GM10248 (cell line): Measurements from ENCODE around the gene PANK2.

Source experiments
- CTCF ChIA-PET: fragments of 300-600 bp; sonication (Branson Sonifier 250); formaldehyde crosslinking; extraction: SDS; loops from one replicate; lab custom pipeline; 2021; ENCODE audit warnings: antibody characterized with exemption; lab: Yijun Ruan, JAX
- POLR2A ChIA-PET: fragments of 350-650 bp; sonication (Branson Sonifier 250); formaldehyde crosslinking; extraction: SDS; loops from one replicate; lab custom pipeline; 2020; ENCODE audit warnings: antibody characterized with exemption; lab: Yijun Ruan, JAX
- DNase-seq: peaks from one replicate; pipeline ENCODE4 v3.0.0; 2012; ENCODE audit errors: extremely low spot score
- TF ChIP-seq, protein P1 (sequence below): IDR thresholded peaks from 2 replicates; pipeline ENCODE4 v1.5.1; 2012; ENCODE audit warnings: mild to moderate bottlenecking, low read depth; ENCODE audit errors: extremely low read depth, missing control alignments, control extremely low read depth

The PANK2 gene

DNA sequence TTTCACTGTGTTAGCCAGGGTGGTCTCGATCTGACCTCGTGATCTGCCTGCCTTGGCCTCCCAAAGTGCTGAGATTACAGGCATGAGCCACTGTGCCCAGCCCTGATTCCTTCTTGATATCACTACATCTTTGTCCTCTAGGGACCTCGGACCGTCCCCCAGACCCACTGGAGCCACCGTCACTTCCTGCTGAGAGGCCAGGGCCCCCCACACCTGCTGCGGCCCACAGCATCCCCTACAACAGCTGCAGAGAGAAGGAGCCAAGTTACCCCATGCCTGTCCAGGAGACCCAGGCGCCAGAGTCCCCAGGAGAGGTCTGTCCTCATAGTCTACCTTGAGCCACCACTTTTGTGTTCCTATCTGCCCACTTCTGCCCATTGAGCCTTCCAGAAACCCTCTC lies 28.0 kb upstream of the PANK2 start:
- DNase-seq: no peak
- ChIA-PET POLR2A (no interaction called here), CTCF (no interaction called here)
- TF ChIP-seq, protein P1, sequence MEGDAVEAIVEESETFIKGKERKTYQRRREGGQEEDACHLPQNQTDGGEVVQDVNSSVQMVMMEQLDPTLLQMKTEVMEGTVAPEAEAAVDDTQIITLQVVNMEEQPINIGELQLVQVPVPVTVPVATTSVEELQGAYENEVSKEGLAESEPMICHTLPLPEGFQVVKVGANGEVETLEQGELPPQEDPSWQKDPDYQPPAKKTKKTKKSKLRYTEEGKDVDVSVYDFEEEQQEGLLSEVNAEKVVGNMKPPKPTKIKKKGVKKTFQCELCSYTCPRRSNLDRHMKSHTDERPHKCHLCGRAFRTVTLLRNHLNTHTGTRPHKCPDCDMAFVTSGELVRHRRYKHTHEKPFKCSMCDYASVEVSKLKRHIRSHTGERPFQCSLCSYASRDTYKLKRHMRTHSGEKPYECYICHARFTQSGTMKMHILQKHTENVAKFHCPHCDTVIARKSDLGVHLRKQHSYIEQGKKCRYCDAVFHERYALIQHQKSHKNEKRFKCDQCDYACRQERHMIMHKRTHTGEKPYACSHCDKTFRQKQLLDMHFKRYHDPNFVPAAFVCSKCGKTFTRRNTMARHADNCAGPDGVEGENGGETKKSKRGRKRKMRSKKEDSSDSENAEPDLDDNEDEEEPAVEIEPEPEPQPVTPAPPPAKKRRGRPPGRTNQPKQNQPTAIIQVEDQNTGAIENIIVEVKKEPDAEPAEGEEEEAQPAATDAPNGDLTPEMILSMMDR: no peak

DNA sequence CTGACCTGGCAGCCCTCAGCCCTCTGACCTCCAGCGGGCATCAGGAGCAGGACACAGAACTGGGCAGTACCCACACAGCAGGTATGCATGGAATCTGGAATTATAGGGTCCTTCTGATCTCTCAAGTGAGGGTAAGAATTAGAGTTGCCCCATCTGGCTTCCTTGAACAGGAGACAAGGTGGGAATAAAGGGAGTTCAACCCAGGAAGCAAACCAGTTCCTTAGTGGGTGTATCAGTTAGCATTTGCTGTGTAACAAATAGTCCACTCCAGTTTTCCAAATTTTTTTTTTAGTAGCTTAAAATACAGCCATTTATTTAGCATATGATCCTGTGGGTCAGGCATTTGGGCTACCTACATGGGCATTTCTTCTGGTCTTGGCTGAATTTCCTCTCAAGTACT lies 26.9 kb upstream of the PANK2 start:
- POLR2A ChIA-PET: no interaction called here
- TF ChIP-seq, protein P1: no peak
- CTCF ChIA-PET: no interaction called here
- no peak for DNase-seq

DNA sequence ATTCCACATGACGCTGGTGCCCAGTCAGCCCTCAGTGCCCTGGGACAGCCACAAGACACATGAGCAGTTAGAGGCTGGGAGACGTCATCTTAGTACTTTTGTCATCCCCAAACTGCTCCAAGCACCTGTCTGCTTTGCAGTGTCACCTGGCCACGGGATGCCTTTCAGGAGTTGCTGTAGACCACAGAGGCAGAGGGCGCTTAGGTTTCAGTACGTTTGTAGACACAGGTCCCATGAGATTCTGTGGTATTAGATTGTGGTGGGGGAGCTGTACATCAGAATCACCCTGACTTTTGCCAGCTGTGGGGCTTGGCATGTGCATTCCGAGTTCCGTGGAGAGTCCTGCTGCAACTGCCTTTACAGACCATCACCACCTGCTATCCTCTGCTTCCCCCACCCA lies 25.9 kb upstream of the PANK2 start:
- no peak for DNase-seq
- ChIA-PET CTCF (no interaction called here), POLR2A (no interaction called here)
- TF ChIP-seq, protein P1: no peak

GRCh38 chr20:3864518-3864917 lies 24.7 kb upstream of the PANK2 start:
- CTCF ChIA-PET: interaction anchor here (1.0 kb wide), 1 partner anchor 9 kb away, joined by 4 read pairs; no protein-coding TSS in a partner anchor
- no peak for DNase-seq
- TF ChIP-seq, protein P1: no peak
- POLR2A ChIA-PET: no interaction called here

DNA sequence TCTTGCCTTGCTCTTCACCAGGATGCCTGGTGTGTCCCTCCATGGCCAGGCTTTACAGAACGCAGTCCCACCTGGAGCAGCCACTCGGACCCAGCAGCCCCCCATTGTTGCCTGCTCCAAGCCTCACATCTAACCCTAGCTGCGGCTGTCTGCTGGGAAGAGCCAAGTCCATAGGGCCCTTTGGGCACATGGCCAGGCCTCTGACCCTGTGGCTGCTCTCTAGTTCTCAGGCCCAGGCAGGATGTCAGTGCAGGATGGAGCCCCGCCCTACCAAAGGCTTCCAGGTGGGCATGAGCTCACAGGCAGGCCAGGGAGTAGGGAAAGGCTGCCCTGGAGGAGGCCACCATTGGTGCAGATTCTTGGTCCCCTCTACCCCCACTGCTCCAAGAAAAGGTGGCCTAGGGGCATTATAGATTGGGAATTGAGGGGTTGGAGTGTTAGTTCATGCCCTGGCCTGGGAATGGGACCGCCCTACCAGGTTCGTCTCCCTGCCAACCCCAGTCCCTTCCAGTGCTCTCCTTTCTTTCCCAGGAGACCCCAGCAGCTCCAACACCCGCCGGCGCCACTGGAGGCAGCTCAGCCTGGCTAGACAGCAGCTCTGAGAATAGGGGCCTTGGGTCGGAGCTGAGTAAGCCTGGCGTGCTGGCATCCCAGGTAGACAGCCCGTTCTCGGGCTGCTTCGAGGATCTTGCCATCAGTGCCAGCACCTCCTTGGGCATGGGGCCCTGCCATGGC lies 23.9 kb upstream of the PANK2 start:
- CTCF ChIA-PET: interaction anchor here (1.0 kb wide), 1 partner anchor 10 kb away, joined by 4 read pairs; no protein-coding TSS in a partner anchor
- POLR2A ChIA-PET: no interaction called here
- DNase-seq: no peak
- TF ChIP-seq, protein P1: no peak

DNA sequence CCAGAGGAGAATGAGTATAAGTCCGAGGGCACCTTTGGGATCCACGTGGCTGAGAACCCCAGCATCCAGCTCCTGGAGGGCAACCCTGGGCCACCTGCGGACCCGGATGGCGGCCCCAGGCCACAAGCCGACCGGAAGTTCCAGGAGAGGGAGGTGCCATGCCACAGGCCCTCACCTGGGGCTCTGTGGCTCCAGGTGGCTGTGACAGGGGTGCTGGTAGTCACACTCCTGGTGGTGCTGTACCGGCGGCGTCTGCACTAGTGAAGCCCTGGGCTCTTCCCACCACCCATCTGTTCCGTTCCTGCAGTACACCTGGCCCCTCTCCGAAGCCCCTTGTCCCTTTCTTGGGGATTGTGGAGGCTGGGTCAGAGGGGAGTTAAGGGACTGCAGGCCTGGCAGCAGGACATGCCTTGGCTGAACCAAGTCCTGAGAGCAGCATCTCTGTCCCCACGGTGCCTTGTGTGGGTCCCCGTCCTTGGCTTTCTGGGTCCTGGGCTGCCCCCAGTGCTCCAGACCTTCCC lies 23.2 kb upstream of the PANK2 start:
- TF ChIP-seq, protein P1: no peak
- ChIA-PET POLR2A (no interaction called here), CTCF (interaction anchor here (1.7 kb wide), 1 partner anchor 15 kb away, joined by 3 read pairs; no protein-coding TSS in a partner anchor)
- peak; percentile 18 for DNase-seq
